AG04450 (cell line): ENCODE data around the gene IRAK1. TPM values are rescaled to one million over a fixed set of nuclear protein-coding genes. Genes with fewer than 3 reads are reported as not detected.

Experiments
- CTCF ChIA-PET: fragments of 300-600, 350-600 bp; formaldehyde crosslinking; extraction: SDS; loops from one replicate; lab custom pipeline; 2022; ENCODE audit warnings: antibody characterized with exemption, inconsistent platforms; lab: Charles Lee
- POLR2A ChIA-PET: fragments of 350-600 bp; formaldehyde crosslinking; extraction: SDS; loops from one replicate; lab custom pipeline; 2021; ENCODE audit warnings: antibody characterized with exemption, inconsistent platforms; lab: Yijun Ruan, JAX
- DNase-seq: peaks from one replicate; pipeline ENCODE4 v3.0.0-alpha.2; 2011; ENCODE audit warnings: low read depth, low spot score
- H3K27ac ChIP-seq: one replicate; pipeline ENCODE4 v1.5.1; 2012; ENCODE audit warnings: low read depth, low read length, control low read depth
- H3K27me3 ChIP-seq: one replicate; pipeline ENCODE4 v1.6.0; 2012; ENCODE audit warnings: low read length; ENCODE audit not compliant: control insufficient read depth, insufficient read depth
- H3K4me3 ChIP-seq: 2 replicates; pipeline ENCODE4 v1.5.1; 2011; ENCODE audit warnings: mild to moderate bottlenecking, low read depth, low read length, control low read depth
- H3K9me3 ChIP-seq: 2 replicates; pipeline ENCODE4 v1.5.1; 2012; ENCODE audit warnings: low read length; ENCODE audit not compliant: control insufficient read depth, insufficient read depth
- polyA plus RNA-seq: library from polyadenylated mRNA; depleted of rRNA; stranded (reverse); fragments of >200 nt; gene quantifications from 2 replicates; pipeline ENCODE4 v1.2.3, GENCODE V29; 2011
- TF ChIP-seq, protein P1 (sequence below): IDR thresholded peaks from 2 replicates; pipeline ENCODE4 v1.5.1; 2011; ENCODE audit warnings: low read depth, low read length, control low read depth, inconsistent platforms

The IRAK1 gene
- polyA plus RNA-seq, 1 experiment = 31.6 TPM

DNA sequence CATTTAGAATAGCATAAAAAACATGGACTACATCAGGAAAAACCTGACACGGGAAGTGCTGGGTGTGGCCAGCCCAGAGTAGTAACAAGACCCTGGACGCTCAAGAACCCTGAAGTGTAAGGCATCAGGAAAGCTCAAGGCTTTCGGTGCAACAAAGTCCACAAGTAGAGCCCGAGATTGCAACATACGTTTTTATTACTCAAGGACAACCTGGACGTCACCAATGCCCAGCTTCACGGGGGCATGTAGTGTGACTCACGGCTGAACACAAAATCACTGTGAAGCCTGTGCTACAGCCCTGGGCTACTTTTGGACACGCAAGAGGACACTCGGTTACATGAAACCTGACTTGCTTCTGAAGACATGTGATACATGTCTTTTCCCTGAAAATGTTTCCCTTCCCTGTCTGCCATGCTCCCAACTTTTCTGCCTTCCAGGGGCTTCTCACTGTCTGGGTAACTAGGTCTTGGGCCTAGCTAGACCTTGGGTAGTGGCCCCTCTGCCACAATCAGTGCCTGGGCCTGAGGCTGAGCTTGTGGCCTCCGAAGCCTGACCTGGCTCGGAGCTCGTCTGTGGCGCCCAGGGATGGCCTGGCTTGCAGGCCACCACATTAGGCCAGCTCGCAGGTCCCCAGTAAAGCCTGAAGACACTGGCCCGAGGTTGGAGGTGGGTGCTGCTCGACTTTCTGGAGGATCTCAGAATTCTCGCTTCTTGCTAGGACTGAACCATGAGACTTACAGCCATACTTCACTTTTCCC, 9.2 kb downstream of the IRAK1 start:
- DNase-seq = no peak
- CTCF ChIA-PET = no interaction called here
- Histone ChIP-seq H3K27ac (no peak overlapping the region), H3K9me3 (no peaks in the 10 kb centered on the region), H3K27me3 (no peaks in the 10 kb centered on the region), H3K4me3 (no peak overlapping the region)
- POLR2A ChIA-PET = no interaction called here
- TF ChIP-seq, protein P1, sequence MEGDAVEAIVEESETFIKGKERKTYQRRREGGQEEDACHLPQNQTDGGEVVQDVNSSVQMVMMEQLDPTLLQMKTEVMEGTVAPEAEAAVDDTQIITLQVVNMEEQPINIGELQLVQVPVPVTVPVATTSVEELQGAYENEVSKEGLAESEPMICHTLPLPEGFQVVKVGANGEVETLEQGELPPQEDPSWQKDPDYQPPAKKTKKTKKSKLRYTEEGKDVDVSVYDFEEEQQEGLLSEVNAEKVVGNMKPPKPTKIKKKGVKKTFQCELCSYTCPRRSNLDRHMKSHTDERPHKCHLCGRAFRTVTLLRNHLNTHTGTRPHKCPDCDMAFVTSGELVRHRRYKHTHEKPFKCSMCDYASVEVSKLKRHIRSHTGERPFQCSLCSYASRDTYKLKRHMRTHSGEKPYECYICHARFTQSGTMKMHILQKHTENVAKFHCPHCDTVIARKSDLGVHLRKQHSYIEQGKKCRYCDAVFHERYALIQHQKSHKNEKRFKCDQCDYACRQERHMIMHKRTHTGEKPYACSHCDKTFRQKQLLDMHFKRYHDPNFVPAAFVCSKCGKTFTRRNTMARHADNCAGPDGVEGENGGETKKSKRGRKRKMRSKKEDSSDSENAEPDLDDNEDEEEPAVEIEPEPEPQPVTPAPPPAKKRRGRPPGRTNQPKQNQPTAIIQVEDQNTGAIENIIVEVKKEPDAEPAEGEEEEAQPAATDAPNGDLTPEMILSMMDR = no peak

DNA sequence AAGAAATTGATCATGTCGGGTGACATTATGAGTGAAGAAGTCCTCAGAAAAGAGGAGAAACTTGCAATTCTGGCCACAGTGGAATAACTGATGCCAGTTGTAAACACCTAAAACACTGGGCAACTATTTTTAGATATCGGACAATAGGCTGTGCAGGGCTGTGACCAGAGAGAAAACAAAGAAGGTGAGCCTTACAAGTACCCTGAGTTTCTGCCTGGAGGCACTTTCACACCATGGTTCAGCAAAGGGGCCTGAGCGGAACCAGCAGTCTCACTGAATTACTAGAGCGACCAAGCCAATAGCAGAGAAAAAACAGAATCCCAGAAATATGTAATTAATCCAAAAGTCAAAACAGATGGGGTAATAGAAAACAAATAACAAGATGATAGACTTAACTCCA, 11.2 kb downstream of the IRAK1 start:
- Histone ChIP-seq H3K27me3 (no peaks in the 10 kb centered on the region), H3K27ac (no peak overlapping the region), H3K9me3 (no peaks in the 10 kb centered on the region), H3K4me3 (no peak overlapping the region)
- CTCF ChIA-PET = interaction anchor here (0.6 kb wide), 1 partner anchor 375 kb away, joined by 4 read pairs; no protein-coding TSS in a partner anchor
- TF ChIP-seq, protein P1 = no peak
- DNase-seq = no peak
- POLR2A ChIA-PET = no interaction called here

DNA sequence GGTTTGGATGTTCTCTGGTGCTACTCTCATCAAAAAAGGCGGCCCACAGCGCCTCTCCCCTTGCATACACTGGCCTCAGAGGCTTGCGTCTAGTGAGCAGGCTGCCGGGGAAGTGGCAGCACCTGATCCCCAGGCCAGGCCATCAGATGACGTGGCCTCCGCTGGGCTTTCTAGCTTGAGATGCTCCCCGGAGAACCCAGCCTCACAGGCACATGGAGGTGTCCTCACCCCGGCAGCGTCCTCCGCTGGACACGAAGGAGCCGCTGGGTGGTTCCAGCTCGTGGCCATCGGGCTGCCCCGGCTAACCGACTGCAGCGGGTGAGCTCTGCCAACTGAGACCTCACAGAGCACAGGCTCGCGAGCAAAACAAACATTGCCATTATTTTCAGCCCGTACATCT, 12.8 kb downstream of the IRAK1 start:
- ChIA-PET CTCF (no interaction called here), POLR2A (no interaction called here)
- no peak for DNase-seq
- TF ChIP-seq, protein P1 = no peak
- Histone ChIP-seq H3K27me3 (no peaks in the 10 kb centered on the region), H3K4me3 (no peak overlapping the region), H3K27ac (no peak overlapping the region), H3K9me3 (no peaks in the 10 kb centered on the region)

DNA sequence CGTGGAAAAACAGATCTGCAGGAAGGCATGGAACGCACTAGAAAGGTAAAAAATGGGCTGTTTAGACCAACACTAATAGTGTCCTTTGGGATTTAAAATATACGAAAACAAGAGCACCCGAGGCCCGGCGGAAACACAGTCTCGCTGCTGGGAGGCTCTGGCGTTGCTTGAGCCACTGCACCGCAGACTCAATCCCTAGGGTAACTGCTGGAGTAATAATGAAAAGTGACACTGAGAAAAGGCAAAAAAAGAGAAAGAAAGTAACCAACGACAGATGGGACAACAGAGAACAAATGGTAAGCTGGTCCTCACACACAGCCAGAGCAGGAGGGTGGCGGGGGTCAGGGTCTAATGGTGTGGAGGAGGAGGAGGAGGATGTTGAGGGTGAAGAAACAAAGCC, 15.4 kb downstream of the IRAK1 start:
- no peak for DNase-seq
- ChIA-PET CTCF (interaction anchor here (1.3 kb wide), 1 partner anchor 9 kb away, joined by 3 read pairs; no protein-coding TSS in a partner anchor), POLR2A (interaction anchor here (0.7 kb wide), 1 partner anchor 36 kb away, joined by 3 read pairs; no protein-coding TSS in a partner anchor)
- Histone ChIP-seq H3K27ac (no peak overlapping the region), H3K4me3 (no peak overlapping the region), H3K27me3 (no peaks in the 10 kb centered on the region), H3K9me3 (no peaks in the 10 kb centered on the region)
- TF ChIP-seq, protein P1 = no peak

DNA sequence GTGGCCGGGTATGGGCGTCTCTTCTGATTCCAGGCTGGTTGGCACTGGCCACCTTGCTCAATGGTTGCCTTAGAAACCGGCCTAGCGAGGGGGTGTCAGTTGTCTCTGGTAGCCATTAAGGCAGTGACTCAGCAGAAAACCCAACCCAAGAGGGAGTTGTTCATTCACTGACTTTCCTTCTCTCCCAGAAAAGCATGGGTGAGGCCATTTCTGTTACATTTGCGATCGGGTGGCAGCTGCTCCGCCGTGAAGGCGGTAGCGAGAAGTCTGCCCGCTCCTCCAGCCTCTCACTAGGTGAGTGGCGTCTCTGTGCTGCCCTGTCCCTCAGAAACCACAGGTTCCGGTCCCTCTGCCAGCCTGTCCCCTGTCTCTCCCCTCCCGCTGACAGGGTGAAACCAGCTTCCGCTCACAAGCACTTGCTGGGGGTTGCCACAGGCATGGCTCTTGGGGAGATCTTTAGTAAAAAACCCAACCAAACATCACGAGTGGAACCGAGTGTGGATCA, 17.4 kb downstream of the IRAK1 start:
- H3K4me3 ChIP-seq = no peak overlapping the region
- peak overlapping the region; percentile 52 for H3K27ac ChIP-seq
- no peaks in the 10 kb centered on the region for H3K9me3 ChIP-seq
- no peaks in the 10 kb centered on the region for H3K27me3 ChIP-seq
- ChIA-PET POLR2A (interaction anchor here (0.6 kb wide), 1 partner anchor 30 kb away, joined by 3 read pairs; the partner anchor contains the start of gene TMEM187), CTCF (interaction anchor here (1.6 kb wide), 1 partner anchor 11 kb away, joined by 10 read pairs; no protein-coding TSS in a partner anchor)
- no peak for DNase-seq
- TF ChIP-seq, protein P1 = no peak
